Bronchial epithelial cell (primary cell): Measurements from ENCODE around the gene IL13. TPM values are rescaled to one million over a fixed set of nuclear protein-coding genes. Genes with fewer than 3 reads are reported as not detected.
"Not testable (repeated sequence)": the region's sequence is repeated elsewhere in the genome, so short reads cannot be mapped to it uniquely, and the experiment has no call there.

ENCODE experiments used
- DNase-seq: peaks from one replicate; pipeline ENCODE4 v3.0.0-alpha.2; 2010; ENCODE audit warnings: low read depth
- FAIRE-seq: peaks from 2 replicates; lab custom pipeline; 2011; peaks lifted over from hg19 to GRCh38; lab: Jason Lieb, UNC
- H3K27me3 ChIP-seq: 2 replicates; pipeline ENCODE4 v1.5.1; 2011; ENCODE audit warnings: low read length; ENCODE audit not compliant: control insufficient read depth, insufficient read depth
- H3K36me3 ChIP-seq: 2 replicates; pipeline ENCODE4 v1.5.1; 2011; ENCODE audit warnings: low read length; ENCODE audit not compliant: control insufficient read depth, insufficient read depth
- H3K4me3 ChIP-seq: 2 replicates; pipeline ENCODE4 v1.5.1; 2011; ENCODE audit warnings: mild to moderate bottlenecking, low read depth, low read length, control low read depth
- CTCF ChIP-seq: IDR thresholded peaks from 2 replicates; pipeline ENCODE4 v1.5.1; 2011; ENCODE audit warnings: mild to moderate bottlenecking, moderate library complexity, low read length, control low read depth, inconsistent platforms; ENCODE audit not compliant: insufficient read depth, severe bottlenecking
- total RNA-seq: library from RNA; depleted of rRNA; stranded (reverse); fragments of >200 nt; gene quantifications from 2 replicates; pipeline ENCODE4 v1.2.1, GENCODE V29; 2014

IL13 gene
- total RNA-seq, 1 donor from 2014 or later, result not detected

- FAIRE-seq, result no peak
Observed at GRCh38 chr5:132688536-132689339, 30.8 kb downstream of the IL13 start.

GRCh38 chr5:132689513-132689912 lies 31.5 kb downstream of the IL13 start:
- Histone ChIP-seq H3K36me3 (no peaks in the 10 kb centered on the region), H3K4me3 (no peak overlapping the region), H3K27me3 (no peaks in the 10 kb centered on the region)
- DNase-seq (no peak), FAIRE-seq (no peak)
- TF ChIP-seq CTCF, result no peak

More at GRCh38 chr5:132688536-132689339, 30.8 kb downstream of the IL13 start:
- Histone ChIP-seq H3K4me3 (no peak overlapping the region), H3K36me3 (no peaks in the 10 kb centered on the region), H3K27me3 (no peaks in the 10 kb centered on the region)
- TF ChIP-seq CTCF, result no peak
- DNase-seq, result no peak

- no peak overlapping the region for H3K4me3 ChIP-seq
- H3K36me3 ChIP-seq, result no peaks in the 10 kb centered on the region
- H3K27me3 ChIP-seq, result no peaks in the 10 kb centered on the region
- no peak for DNase-seq
- no peak for FAIRE-seq
- TF ChIP-seq CTCF, result no peak
Observed at GRCh38 chr5:132690156-132690555, 32.2 kb downstream of the IL13 start.

- FAIRE-seq, H3K4me3 ChIP-seq, H3K27me3 ChIP-seq, H3K36me3 ChIP-seq, DNase-seq: not testable (repeated sequence)
Observed at GRCh38 chr5:132691755-132692631, 34.0 kb downstream of the IL13 start.

- DNase-seq, result no peak
- Histone ChIP-seq H3K36me3 (no peaks in the 10 kb centered on the region), H3K4me3 (no peak overlapping the region), H3K27me3 (no peaks in the 10 kb centered on the region)
- TF ChIP-seq CTCF, result no peak
- no peak for FAIRE-seq
Observed at GRCh38 chr5:132692632-132692967, 34.6 kb downstream of the IL13 start.

- TF ChIP-seq CTCF, result no peak
- Histone ChIP-seq H3K4me3 (no peak overlapping the region), H3K27me3 (no peaks in the 10 kb centered on the region), H3K36me3 (peaks cover 2% of the 10 kb centered on the region)
- no peak for DNase-seq
- FAIRE-seq, result no peak
Observed at GRCh38 chr5:132695956-132696355, 38.0 kb downstream of the IL13 start.
